Adrenal gland (tissue), 12 donors: ENCODE data around the gene PPP1R16B. TPM values are rescaled to one million over a fixed set of nuclear protein-coding genes. Genes with fewer than 3 reads are reported as not detected.
A peak's percentile ranks its signal among the peaks of the same experiment; 100 is the strongest.

Experiments
- DNase-seq, 7 donors: peaks; one replicate each; pipeline ENCODE4 v3.0.0-alpha.2; 2019 to 2020
- H3K27ac ChIP-seq, 5 donors: fragments of 200-600 bp; sonication (generic) in 4 of 5; 1 replicate in 3 of 5; 2 replicates in 2 of 5; pipeline versions ENCODE4 v1.5.1 to v1.8.0; 2016 to 2020; ENCODE audit warnings: mild to moderate bottlenecking in 1 of 5
- H3K27me3 ChIP-seq: fragments of 200-600 bp; 2 replicates; pipeline ENCODE4 v1.8.0; 2021
- H3K36me3 ChIP-seq, 2 donors: fragments of 200-600 bp; replicated peaks in 1 of 2; 1 replicate in 1 of 2; 2 replicates in 1 of 2; pipeline versions ENCODE4 v1.5.1 to v1.8.0; 2018 to 2022
- H3K4me1 ChIP-seq, 2 donors: fragments of 200-600 bp; replicated peaks in 1 of 2; 1 replicate in 1 of 2; 2 replicates in 1 of 2; pipeline versions ENCODE4 v1.5.1 to v1.8.0; 2018 to 2021
- H3K4me3 ChIP-seq, 4 donors: fragments of 200-600 bp; sonication (generic) in 3 of 4; one replicate each; pipeline ENCODE4 v1.5.1; 2016 to 2018
- H3K9me3 ChIP-seq, 3 donors: fragments of 200-600 bp; sonication (generic) in 1 of 3; replicated peaks in 1 of 3; 1 replicate in 2 of 3; 2 replicates in 1 of 3; pipeline versions ENCODE4 v1.5.1 to v1.8.0; 2016 to 2021
- CTCF ChIP-seq, 6 experiments: fragments of 450-650 bp in 4 of 6; fragments of 200-600 bp in 2 of 6; sonication (generic) in 1 of 6; IDR thresholded peaks; 1 replicate in 5 of 6; 2 replicates in 1 of 6; pipeline versions ENCODE4 v1.5.1 to v1.8.0; 2016 to 2021; ENCODE audit warnings: antibody characterized with exemption in 6 of 6, mild to moderate bottlenecking in 2 of 6, moderate library complexity in 1 of 6
- POLR2A ChIP-seq, 2 donors: fragments of 450-650 bp; IDR thresholded peaks; one replicate each; pipeline ENCODE4 v1.6.1; 2017; ENCODE audit warnings: antibody characterized with exemption in 2 of 2, mild to moderate bottlenecking in 2 of 2, moderate library complexity in 1 of 2
- WGBS, 4 donors: extraction: QIAGEN DNeasy Blood & Tissue Kit in 2 of 4; methylation state at CpG; one replicate each; pipeline versions ENCODE4 v1.1.5 to v1.1.7; 2013 to 2017; 5-methylcytosine and 5-hydroxymethylcytosine counted together
- intact Hi-C, 2 donors: fragments of 100-400 bp; cut with DNase I; formaldehyde crosslinking; loops; one replicate each; pipeline versions ENCODE4 v1.14.1 to v1.15.0; 2022 to 2023
- polyA plus RNA-seq, 3 donors: library from polyadenylated mRNA; stranded (reverse); fragments of 200-250 nt in 2 of 3; fragments of 350-450 nt in 1 of 3; fragmentation: Illumina TruSeq in 1 of 3; extraction: RNeasy Lipid Tissue Mini Kit (QIAGEN cat#74804) in 1 of 3; gene quantifications; one replicate each; pipeline ENCODE4 v1.2.3, GENCODE V29; 2013 to 2014
- total RNA-seq, 9 donors: library from RNA; depleted of rRNA in 4 of 9; stranded (reverse); fragments of >200 nt in 4 of 9; fragments of 120-200 nt in 1 of 9; fragmentation: NEBNext Ultra II Directional in 1 of 9; extraction: Animal tissue kit (Norgen Biotek cat#: 25700) in 1 of 9; gene quantifications; one replicate each; pipeline versions ENCODE4 v1.1.0 to v1.2.4, GENCODE V29; 2013 to 2023
- donor health status: healthy with polysubstance abuse.
- donor health status: Bipolar disorder and iron deficiency.
- donor health status: DM: yes; HTN: yes; CAD: no.
- donor health status: DM: no; HTN: no; CAD: no.
- donor health status: DM: no; HTN: no; CAD: no.
- donor health status: DM: yes; HTN: yes; CAD: no.

Gene PPP1R16B
- total and polyA plus RNA-seq, 12 donors = 1.8 to 18.3 (median 9.2) TPM

DNA sequence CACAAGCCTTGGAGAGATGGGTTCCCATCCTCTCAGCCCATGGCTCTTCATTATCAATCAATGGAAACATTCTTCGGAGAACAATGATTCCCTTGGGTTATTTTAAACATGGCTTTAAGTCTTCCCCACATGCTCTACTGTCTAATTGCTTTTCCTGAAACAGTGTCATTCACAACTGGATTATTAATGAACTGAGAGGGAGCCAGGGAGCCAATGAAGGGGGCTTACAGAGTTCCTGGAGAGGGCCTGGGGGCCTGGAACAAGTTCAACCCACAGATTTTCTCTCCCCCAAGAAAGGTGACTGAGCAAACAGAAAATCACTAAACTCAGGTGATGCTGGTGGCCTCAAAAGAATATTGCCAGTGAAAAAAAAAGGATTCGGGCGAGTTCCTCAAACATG, 1.3 kb upstream of the PPP1R16B start:
- H3K9me3 ChIP-seq = no peaks in the 10 kb centered on the region
- intact Hi-C loops = no loop called here
- no peak for TF ChIP-seq CTCF (IDR thresholded peaks at IDR 0.05)
- no peak for TF ChIP-seq POLR2A (IDR thresholded peaks at IDR 0.05)
- H3K27ac ChIP-seq = peak overlapping the region in 2 of 5 donors; percentile 21 to 68
- peaks cover 6 to 16% of the 10 kb centered on the region in 2 donors for H3K4me1 ChIP-seq
- H3K4me3 ChIP-seq = no peak overlapping the region
- no peak for DNase-seq
- WGBS, 4 donors = 81 to 85% (median 84%) methylated on average over 3 of the region's 3 CpGs
- no peaks in the 10 kb centered on the region for H3K36me3 ChIP-seq
- H3K27me3 ChIP-seq = peaks cover 16% of the 10 kb centered on the region

- no peaks in the 10 kb centered on the region for H3K9me3 ChIP-seq
- intact Hi-C loops = no loop called here
- DNase-seq = peak in 2 of 7 donors; percentile 18 to 22
- peaks cover 6 to 16% of the 10 kb centered on the region in 2 donors for H3K4me1 ChIP-seq
- TF ChIP-seq POLR2A (IDR thresholded peaks at IDR 0.05) (no peak), CTCF (IDR thresholded peaks at IDR 0.05) (no peak)
- peaks cover 16% of the 10 kb centered on the region for H3K27me3 ChIP-seq
- H3K4me3 ChIP-seq = peak overlapping the region in 2 of 4 donors; percentile 41 to 58
- H3K36me3 ChIP-seq = no peaks in the 10 kb centered on the region
- peak overlapping the region in 2 of 5 donors; percentile 68 to 75 for H3K27ac ChIP-seq
- 41 to 49% (median 42%) methylated on average over 17 to 18 of the region's 18 CpGs for WGBS, 4 donors
Observed at GRCh38 chr20:38804682-38805501, 605 bp upstream of the PPP1R16B start.

- peaks cover 6 to 16% of the 10 kb centered on the region in 2 donors for H3K4me1 ChIP-seq
- peak in 2 of 7 donors; percentile 28 to 34 for DNase-seq
- H3K4me3 ChIP-seq = peak overlapping the region in 3 of 4 donors; percentile 25 to 58 (median 41)
- no peak for TF ChIP-seq POLR2A (IDR thresholded peaks at IDR 0.05)
- no peak for TF ChIP-seq CTCF (IDR thresholded peaks at IDR 0.05)
- intact Hi-C loops = no loop called here
- no peaks in the 10 kb centered on the region for H3K9me3 ChIP-seq
- H3K27me3 ChIP-seq = peaks cover 16% of the 10 kb centered on the region
- WGBS, 4 donors = 1 to 5% (median 3%) methylated on average over 11 to 81 of the region's 81 CpGs; no CpG with 5 or more reads in 1 of the 4 donors
- peak overlapping the region in 2 of 5 donors; percentile 68 to 75 for H3K27ac ChIP-seq
- H3K36me3 ChIP-seq = no peaks in the 10 kb centered on the region
Observed at GRCh38 chr20:38805958-38806854, 709 bp downstream of the PPP1R16B start.
